IPS DF 6.9 (cell line): ENCODE measurements around the gene SMYD3.

ENCODE experiments used
- DNase-seq: peaks from one replicate; pipeline ENCODE4 v3.0.0-alpha.2; 2013; ENCODE audit warnings: low read depth, low spot score
- H3K27ac ChIP-seq: one replicate; pipeline ENCODE4 v1.5.1; 2013; ENCODE audit warnings: low read length, control low read depth
- H3K27me3 ChIP-seq: 2 replicates; pipeline ENCODE4 v1.6.1; 2013; ENCODE audit warnings: mild to moderate bottlenecking, low read length; ENCODE audit not compliant: control insufficient read depth, insufficient read depth
- H3K36me3 ChIP-seq: 2 replicates; pipeline ENCODE4 v1.6.1; 2013; ENCODE audit warnings: low read length; ENCODE audit not compliant: control insufficient read depth, insufficient read depth
- H3K4me1 ChIP-seq: 2 replicates; pipeline ENCODE4 v1.6.1; 2013; ENCODE audit warnings: low read length; ENCODE audit not compliant: control insufficient read depth, insufficient read depth
- H3K4me3 ChIP-seq: 2 replicates; pipeline ENCODE4 v1.5.1; 2013; ENCODE audit warnings: mild to moderate bottlenecking, low read length
- H3K9me3 ChIP-seq: 2 replicates; pipeline ENCODE4 v1.6.1; 2013; ENCODE audit warnings: low read length, inconsistent platforms; ENCODE audit not compliant: control insufficient read depth, insufficient read depth
- WGBS: extraction: QIAGEN DNeasy Blood & Tissue Kit; methylation state at CpG from one replicate; pipeline ENCODE4 v1.1.7; 2013; ENCODE audit warnings: mixed read lengths, missing lambda C conversion rate; ENCODE audit not compliant: insufficient read length, insufficient coverage; 5-methylcytosine and 5-hydroxymethylcytosine counted together

Gene SMYD3

GRCh38 chr1:246165826-246166709 is 341.0 kb downstream of the SMYD3 start:
- no peak for DNase-seq
- H3K4me3 ChIP-seq = no peak overlapping the region
- no peaks in the 10 kb centered on the region for H3K27me3 ChIP-seq
- H3K9me3 ChIP-seq = no peaks in the 10 kb centered on the region
- H3K36me3 ChIP-seq = no peaks in the 10 kb centered on the region
- whole genome bisulfite sequencing = no CpG with 5 or more reads among the region's 7 CpGs
- no peak overlapping the region for H3K27ac ChIP-seq
- no peaks in the 10 kb centered on the region for H3K4me1 ChIP-seq

- Histone ChIP-seq H3K36me3 (no peaks in the 10 kb centered on the region), H3K4me1 (no peaks in the 10 kb centered on the region), H3K9me3 (no peaks in the 10 kb centered on the region), H3K27ac (no peak overlapping the region), H3K4me3 (no peak overlapping the region), H3K27me3 (no peaks in the 10 kb centered on the region)
- no peak for DNase-seq
- WGBS = no CpG with 5 or more reads among the region's 9 CpGs
Measured at GRCh38 chr1:246164764-246165163, 342.3 kb downstream of the SMYD3 start.

GRCh38 chr1:246162560-246162959 is 344.5 kb downstream of the SMYD3 start:
- Histone ChIP-seq H3K27me3 (no peaks in the 10 kb centered on the region), H3K36me3 (no peaks in the 10 kb centered on the region), H3K4me3 (no peak overlapping the region), H3K9me3 (no peaks in the 10 kb centered on the region), H3K27ac (no peak overlapping the region), H3K4me1 (no peaks in the 10 kb centered on the region)
- DNase-seq = no peak
- no CpG with 5 or more reads among the region's 1 CpG for WGBS

GRCh38 chr1:246161626-246162025 is 345.5 kb downstream of the SMYD3 start:
- H3K9me3 ChIP-seq = no peaks in the 10 kb centered on the region
- DNase-seq = no peak
- no peaks in the 10 kb centered on the region for H3K27me3 ChIP-seq
- no CpG with 5 or more reads among the region's 1 CpG for WGBS
- H3K36me3 ChIP-seq = no peaks in the 10 kb centered on the region
- no peak overlapping the region for H3K4me3 ChIP-seq
- peaks cover 3% of the 10 kb centered on the region; the same call in 1 of the 2 replicates for H3K4me1 ChIP-seq
- no peak overlapping the region for H3K27ac ChIP-seq

- H3K27me3 ChIP-seq = no peaks in the 10 kb centered on the region
- WGBS = no CpG with 5 or more reads among the region's 10 CpGs
- no peak overlapping the region for H3K4me3 ChIP-seq
- no peaks in the 10 kb centered on the region for H3K36me3 ChIP-seq
- no peaks in the 10 kb centered on the region for H3K9me3 ChIP-seq
- peaks cover 3% of the 10 kb centered on the region; the same call in 1 of the 2 replicates for H3K4me1 ChIP-seq
- no peak overlapping the region for H3K27ac ChIP-seq
- DNase-seq = no peak
Measured at GRCh38 chr1:246160905-246161304, 346.2 kb downstream of the SMYD3 start.

- Histone ChIP-seq H3K4me3 (no peak overlapping the region), H3K4me1 (peaks cover 3% of the 10 kb centered on the region; the same call in 1 of the 2 replicates), H3K27ac (no peak overlapping the region), H3K27me3 (no peaks in the 10 kb centered on the region), H3K36me3 (no peaks in the 10 kb centered on the region), H3K9me3 (no peaks in the 10 kb centered on the region)
- no peak for DNase-seq
- no CpG with 5 or more reads among the region's 4 CpGs for WGBS
Measured at GRCh38 chr1:246160374-246160773, 346.7 kb downstream of the SMYD3 start.

GRCh38 chr1:246159279-246160227 is 347.5 kb downstream of the SMYD3 start:
- H3K27ac ChIP-seq = no peak overlapping the region

GRCh38 chr1:246158131-246158530 is 348.9 kb downstream of the SMYD3 start:
- WGBS = no CpG with 5 or more reads among the region's 2 CpGs
- no peak for DNase-seq
- H3K9me3 ChIP-seq = no peaks in the 10 kb centered on the region
- H3K4me1 ChIP-seq = peaks cover 3% of the 10 kb centered on the region; the same call in 1 of the 2 replicates
- H3K27ac ChIP-seq = no peak overlapping the region
- H3K36me3 ChIP-seq = no peaks in the 10 kb centered on the region
- H3K4me3 ChIP-seq = no peak overlapping the region
- H3K27me3 ChIP-seq = no peaks in the 10 kb centered on the region

More at GRCh38 chr1:246159279-246160227, 347.5 kb downstream of the SMYD3 start:
- Histone ChIP-seq H3K27me3 (no peaks in the 10 kb centered on the region), H3K9me3 (no peaks in the 10 kb centered on the region), H3K4me1 (peaks cover 3% of the 10 kb centered on the region; the same call in 1 of the 2 replicates), H3K4me3 (no peak overlapping the region), H3K36me3 (no peaks in the 10 kb centered on the region)
- DNase-seq = no peak
- WGBS = no CpG with 5 or more reads among the region's 9 CpGs

GRCh38 chr1:246157516-246157915 is 349.6 kb downstream of the SMYD3 start:
- H3K27ac ChIP-seq = no peak overlapping the region
- DNase-seq = no peak
- H3K4me1 ChIP-seq = peaks cover 3% of the 10 kb centered on the region; the same call in 1 of the 2 replicates
- no peaks in the 10 kb centered on the region for H3K9me3 ChIP-seq
- no CpG with 5 or more reads among the region's 2 CpGs for WGBS
- no peaks in the 10 kb centered on the region for H3K36me3 ChIP-seq
- no peaks in the 10 kb centered on the region for H3K27me3 ChIP-seq
- no peak overlapping the region for H3K4me3 ChIP-seq

GRCh38 chr1:246156847-246157246 is 350.2 kb downstream of the SMYD3 start:
- no peak for DNase-seq
- no peaks in the 10 kb centered on the region for H3K9me3 ChIP-seq
- no peak overlapping the region for H3K27ac ChIP-seq
- H3K36me3 ChIP-seq = no peaks in the 10 kb centered on the region
- no CpG with 5 or more reads among the region's 12 CpGs for WGBS
- H3K4me1 ChIP-seq = peaks cover 3% of the 10 kb centered on the region; the same call in 1 of the 2 replicates
- H3K4me3 ChIP-seq = no peak overlapping the region
- no peaks in the 10 kb centered on the region for H3K27me3 ChIP-seq
